OCI-LY7 (cell line): ENCODE results near the gene JAZF1. TPM values are rescaled to one million over a fixed set of nuclear protein-coding genes. Genes with fewer than 3 reads are reported as not detected.

Experiments used
- BruUV-seq: library from RNA; stranded (reverse); fragments of 400-500 nt; replicated peaks from 2 replicates; lab custom pipeline; 2021; lab: Mats Ljungman, UMichigan
- CTCF ChIA-PET: fragments of 300-600 bp; sonication (Branson Sonifier 250); formaldehyde crosslinking; loops from one replicate; lab custom pipeline; 2022; ENCODE audit warnings: antibody characterized with exemption; ENCODE audit not compliant: unreplicated experiment; lab: Charles Lee
- POLR2A ChIA-PET: fragments of 300-600 bp; sonication (Branson Sonifier 250); formaldehyde crosslinking; loops from one replicate; lab custom pipeline; 2022; ENCODE audit warnings: antibody characterized with exemption; lab: Charles Lee
- DNase-seq: peaks from one replicate; pipeline ENCODE4 v3.0.0-alpha.2; 2015; ENCODE audit warnings: low spot score
- H2AFZ ChIP-seq: fragments of 200-600 bp; sonication (generic), shearing (Covaris generic); 2 replicates; pipeline ENCODE4 v1.6.1; 2014; ENCODE audit warnings: mild to moderate bottlenecking, antibody characterized with exemption, low read length, moderate library complexity
- H3K27ac ChIP-seq: fragments of 200-600 bp; sonication (generic); 2 replicates; pipeline ENCODE4 v1.5.1; 2014; ENCODE audit warnings: mixed run types, low read depth, mild to moderate bottlenecking, moderate library complexity, low read length, inconsistent platforms; ENCODE audit not compliant: poor library complexity, severe bottlenecking
- H3K36me3 ChIP-seq: fragments of 200-600 bp; sonication (generic); 2 replicates; pipeline ENCODE4 v1.6.1; 2014; ENCODE audit warnings: mild to moderate bottlenecking, antibody characterized with exemption, low read length, moderate library complexity, mixed read lengths; ENCODE audit not compliant: insufficient read depth
- H3K4me1 ChIP-seq: fragments of 200-600 bp; sonication (generic); 2 replicates; pipeline ENCODE4 v1.5.1; 2014; ENCODE audit warnings: mild to moderate bottlenecking, low read length; ENCODE audit not compliant: insufficient read depth, poor library complexity, severe bottlenecking
- H3K4me2 ChIP-seq: fragments of 200-600 bp; sonication (generic); 2 replicates; pipeline ENCODE4 v1.6.1; 2014; ENCODE audit warnings: mild to moderate bottlenecking, low read length
- H3K4me3 ChIP-seq: fragments of 200-600 bp; sonication (generic); 2 replicates; pipeline ENCODE4 v1.5.1; 2014; ENCODE audit warnings: mild to moderate bottlenecking, low read depth, low read length; ENCODE audit not compliant: poor library complexity, severe bottlenecking
- H3K79me2 ChIP-seq: fragments of 200-600 bp; sonication (generic); 2 replicates; pipeline ENCODE4 v1.6.1; 2016; ENCODE audit warnings: low read depth, mild to moderate bottlenecking, low read length, moderate library complexity, mixed read lengths; ENCODE audit not compliant: insufficient read depth
- H3K9me2 ChIP-seq: fragments of 200-600 bp; sonication (generic); 2 replicates; pipeline ENCODE4 v1.6.1; 2016; ENCODE audit warnings: mild to moderate bottlenecking, low read length, mixed read lengths; ENCODE audit not compliant: insufficient read depth
- H3K9me3 ChIP-seq: fragments of 200-600 bp; sonication (generic); 2 replicates; pipeline ENCODE4 v1.6.1; 2014; ENCODE audit warnings: mild to moderate bottlenecking, mixed run types, low read length, mixed read lengths
- H4K20me1 ChIP-seq: fragments of 200-600 bp; sonication (generic); 2 replicates; pipeline ENCODE4 v1.6.1; 2014; ENCODE audit warnings: mild to moderate bottlenecking, antibody characterized with exemption, low read length, moderate library complexity, mixed read lengths; ENCODE audit not compliant: insufficient read depth
- CTCF ChIP-seq: fragments of 200-600 bp; sonication (generic); conservative IDR thresholded peaks from 2 replicates; pipeline ENCODE4 v1.5.1; 2014; ENCODE audit warnings: mild to moderate bottlenecking, antibody characterized with exemption, low read length, moderate library complexity, mixed read lengths
- EZH2phosphoT487 ChIP-seq: fragments of 200-600 bp; sonication (generic); IDR thresholded peaks from 2 replicates; pipeline ENCODE4 v1.6.1; 2018; ENCODE audit warnings: low read depth, borderline replicate concordance, mild to moderate bottlenecking, mixed run types, antibody characterized with exemption, low read length, moderate library complexity, mixed read lengths
- intact Hi-C: fragments of 100-400 bp; cut with micrococcal nuclease; formaldehyde crosslinking; loops from one replicate; pipeline ENCODE4 v1.10.0; 2022; ENCODE audit not compliant: unreplicated experiment
- total RNA-seq, 2 experiments: library from RNA; depleted of rRNA in 1 of 2; stranded (reverse); fragments of >200 nt in 1 of 2; shearing (Covaris generic) in 1 of 2; gene quantifications; 2 replicates each; pipeline ENCODE4 v1.2.3, GENCODE V29; 2014 to 2022

JAZF1 gene
- total RNA-seq, 2 experiments from 2014 or later: 6.3 to 25.0 TPM

GRCh38 chr7:28115261-28115660 lies 65.3 kb downstream of the JAZF1 start:
- TF ChIP-seq EZH2phosphoT487: no peak
- TF ChIP-seq CTCF: no peak
- Histone ChIP-seq H3K27ac (no peak overlapping the region), H2AFZ (no peak overlapping the region), H3K9me3 (no peaks in the 10 kb centered on the region), H3K4me3 (no peak overlapping the region), H3K4me2 (no peak overlapping the region), H3K4me1 (peaks cover 7% of the 10 kb centered on the region), H3K36me3 (no peaks in the 10 kb centered on the region), H3K9me2 (no peaks in the 10 kb centered on the region), H3K79me2 (no peaks in the 10 kb centered on the region), H4K20me1 (0 out of 2 replicates have a peak, but pooled peaks cover 5% of the 10 kb centered on the region)
- ChIA-PET CTCF (no interaction called here), POLR2A (no interaction called here)
- intact Hi-C loops: no loop called here
- BruUV-seq: no TSS peak
- no peak for DNase-seq

- Histone ChIP-seq H3K27ac (no peak overlapping the region), H3K9me2 (no peaks in the 10 kb centered on the region), H3K9me3 (no peaks in the 10 kb centered on the region), H3K4me1 (no peaks in the 10 kb centered on the region), H3K4me3 (no peak overlapping the region), H3K4me2 (no peak overlapping the region), H3K36me3 (no peaks in the 10 kb centered on the region), H2AFZ (no peak overlapping the region), H3K79me2 (no peaks in the 10 kb centered on the region), H4K20me1 (0 out of 2 replicates have a peak, but pooled peaks cover 5% of the 10 kb centered on the region)
- CTCF ChIA-PET: interaction anchor here (0.6 kb wide), 1 partner anchor 52 kb away, joined by 3 read pairs; no protein-coding TSS in a partner anchor
- TF ChIP-seq CTCF (no peak), EZH2phosphoT487 (no peak)
- BruUV-seq: no TSS peak
- no peak for DNase-seq
- POLR2A ChIA-PET: interaction anchor here (0.9 to 1.0 kb wide), 2 partner anchors 12 to 27 kb away, joined by 4 read pairs; no protein-coding TSS in a partner anchor
- intact Hi-C loops: no loop called here
Observed at GRCh38 chr7:28114056-28114455, 66.5 kb downstream of the JAZF1 start.

- no peak for DNase-seq
- intact Hi-C loops: no loop called here
- H3K27ac ChIP-seq: no peak overlapping the region
- no peaks in the 10 kb centered on the region for H3K79me2 ChIP-seq
- H2AFZ ChIP-seq: no peak overlapping the region
- H3K9me2 ChIP-seq: no peaks in the 10 kb centered on the region
- H3K4me1 ChIP-seq: no peaks in the 10 kb centered on the region
- H3K36me3 ChIP-seq: no peaks in the 10 kb centered on the region
- H4K20me1 ChIP-seq: 0 out of 2 replicates have a peak, but pooled peaks cover 5% of the 10 kb centered on the region
- POLR2A ChIA-PET: interaction anchor here (1.0 kb wide), 1 partner anchor 13 kb away, joined by 4 read pairs; no protein-coding TSS in a partner anchor
- BruUV-seq: no TSS peak
- TF ChIP-seq CTCF: no peak
- no peak for TF ChIP-seq EZH2phosphoT487
- CTCF ChIA-PET: interaction anchor here (1.1 kb wide), 1 partner anchor 20 kb away, joined by 3 read pairs; no protein-coding TSS in a partner anchor
- H3K9me3 ChIP-seq: no peaks in the 10 kb centered on the region
- H3K4me3 ChIP-seq: no peak overlapping the region
- H3K4me2 ChIP-seq: no peak overlapping the region
Observed at GRCh38 chr7:28112883-28113540, 67.6 kb downstream of the JAZF1 start.
